ENCODE data around the gene ATF7.
"Not testable (repeated sequence)": the region's sequence is repeated elsewhere in the genome, so short reads cannot be mapped to it uniquely, and the experiment has no call there.

Gene ATF7

DNA sequence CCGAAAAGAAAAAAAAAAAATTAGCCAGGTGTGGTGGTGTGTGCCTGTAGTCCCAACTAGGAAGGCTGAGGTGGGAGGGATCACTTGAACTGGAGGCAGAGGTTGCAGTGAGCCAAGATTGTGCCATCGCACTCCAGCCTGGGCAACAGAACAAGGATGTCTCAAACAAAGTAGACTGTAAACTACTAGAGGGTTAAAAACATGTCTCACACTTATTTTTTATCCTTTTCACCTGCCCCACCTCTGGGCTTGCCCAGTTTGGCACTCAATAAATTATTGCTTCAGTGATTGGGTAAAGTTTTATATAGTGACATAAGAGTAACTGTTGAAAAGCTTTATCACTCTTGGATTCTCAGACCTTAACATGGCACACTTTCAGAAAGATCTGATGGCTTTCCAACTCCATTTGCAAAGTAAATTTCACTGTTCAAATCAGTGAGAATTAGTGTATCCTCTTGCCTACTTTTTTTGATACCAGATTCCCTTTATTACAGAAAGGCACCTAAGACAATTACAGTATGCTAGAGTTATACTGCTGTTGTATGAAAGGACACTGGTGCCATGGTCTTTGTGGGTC is 62.6 kb downstream of the ATF7 start:
- no peak for DNase-seq

DNA sequence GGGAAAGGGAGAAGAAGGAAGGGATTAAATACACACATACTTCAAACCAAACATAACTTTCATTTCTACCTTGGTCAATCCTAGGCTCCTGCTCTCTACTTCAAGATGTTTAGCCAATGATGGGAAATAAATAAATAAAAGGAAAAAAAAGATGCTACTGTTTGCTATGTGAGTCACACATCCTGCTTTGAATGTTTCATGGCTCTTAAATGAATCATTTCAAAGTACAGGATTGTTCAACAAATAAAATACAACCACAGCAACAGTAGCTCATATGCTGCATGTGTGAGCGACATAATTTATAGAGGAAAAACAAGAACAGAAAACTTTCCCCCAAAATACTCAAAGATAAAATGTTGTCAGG is 64.6 kb downstream of the ATF7 start:
- no peak for DNase-seq

GRCh38 chr12:53560912-53561589 is 65.1 kb downstream of the ATF7 start:
- DNase-seq = no peak

DNA sequence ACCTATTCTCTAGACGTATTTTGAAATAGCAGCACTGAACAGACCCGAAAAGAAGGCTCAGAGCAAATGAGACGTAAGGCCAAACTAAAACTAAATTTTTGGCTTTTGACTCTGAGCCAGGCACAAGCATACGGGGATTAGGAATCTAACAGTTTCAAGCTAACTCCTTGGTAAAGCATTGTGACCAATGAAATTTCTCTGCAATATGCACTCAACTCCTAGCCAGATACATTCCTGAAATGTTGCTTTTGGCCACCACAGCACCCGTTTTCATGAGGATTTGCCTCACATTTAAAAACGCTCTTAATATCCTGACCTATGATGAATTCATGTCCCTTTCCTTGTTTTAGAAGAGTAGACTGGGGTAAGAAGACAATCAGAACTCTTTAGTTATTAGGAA is 65.8 kb downstream of the ATF7 start:
- no peak for DNase-seq

DNA sequence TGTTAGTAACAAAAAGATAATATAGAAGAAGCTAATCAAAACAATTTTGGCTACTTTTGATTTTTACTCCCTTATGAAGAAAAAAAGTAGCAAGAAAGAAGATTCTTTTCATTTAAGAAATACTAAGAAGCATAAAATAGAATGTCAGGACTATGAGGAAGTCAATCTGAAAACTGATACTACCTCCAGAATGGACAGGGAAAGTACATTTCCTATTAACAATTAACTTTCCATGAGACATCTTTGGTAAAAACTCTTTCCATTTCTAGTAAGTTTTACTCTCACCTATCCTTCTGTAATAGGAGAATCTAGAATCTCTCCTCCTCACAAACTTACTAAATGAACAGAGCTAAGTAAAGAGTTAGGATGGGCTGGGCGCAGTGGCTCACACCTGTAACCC is 67.6 kb downstream of the ATF7 start:
- no peak for DNase-seq

DNA sequence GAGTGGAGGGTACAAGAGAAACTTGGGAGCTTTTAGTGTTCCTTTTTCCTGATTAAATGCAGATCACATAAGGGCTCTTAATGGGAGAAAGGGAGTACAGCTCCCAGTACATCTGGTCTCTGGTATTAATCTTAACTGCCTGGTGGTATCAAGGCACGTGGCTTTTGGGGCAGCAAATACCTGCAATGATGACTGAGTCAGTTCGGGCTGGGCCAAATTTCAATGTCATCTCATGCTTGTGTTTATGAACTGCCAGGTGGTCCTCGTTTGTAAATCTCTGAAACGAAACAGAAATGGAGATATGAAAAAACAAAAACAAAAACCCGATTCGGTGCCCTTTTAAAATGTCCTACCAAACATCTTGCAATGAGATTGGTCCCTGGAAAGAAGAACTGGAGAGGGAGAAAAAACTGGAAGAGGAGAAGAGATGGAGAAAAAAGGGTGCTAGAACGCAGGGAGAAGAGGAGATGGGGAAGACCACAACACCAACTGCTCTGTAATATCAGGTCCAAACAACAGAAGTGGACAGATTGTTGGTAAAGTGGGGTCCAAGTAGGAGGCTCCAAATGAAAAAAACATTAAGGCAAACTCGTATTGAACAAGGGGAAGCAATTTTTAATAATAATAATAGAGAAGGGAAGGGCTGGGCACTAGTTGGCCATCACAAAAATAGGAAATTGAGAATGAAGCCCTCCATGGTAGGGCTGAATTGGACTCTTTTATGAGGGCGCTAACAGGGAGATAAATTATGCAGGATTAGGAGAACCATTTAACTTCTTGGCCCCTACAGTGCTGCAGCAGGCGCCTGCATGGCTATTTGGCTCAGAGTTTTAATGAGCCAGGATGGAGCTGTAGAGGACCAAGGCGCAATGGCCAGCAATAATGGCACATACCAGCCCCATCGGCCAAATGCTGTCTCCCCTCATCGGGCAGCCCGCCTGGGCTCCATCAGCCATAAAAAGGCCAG is 73.5 kb downstream of the ATF7 start:
- no peak for DNase-seq

GRCh38 chr12:53551889-53552291 is 74.3 kb downstream of the ATF7 start:
- DNase-seq = no peak

DNA sequence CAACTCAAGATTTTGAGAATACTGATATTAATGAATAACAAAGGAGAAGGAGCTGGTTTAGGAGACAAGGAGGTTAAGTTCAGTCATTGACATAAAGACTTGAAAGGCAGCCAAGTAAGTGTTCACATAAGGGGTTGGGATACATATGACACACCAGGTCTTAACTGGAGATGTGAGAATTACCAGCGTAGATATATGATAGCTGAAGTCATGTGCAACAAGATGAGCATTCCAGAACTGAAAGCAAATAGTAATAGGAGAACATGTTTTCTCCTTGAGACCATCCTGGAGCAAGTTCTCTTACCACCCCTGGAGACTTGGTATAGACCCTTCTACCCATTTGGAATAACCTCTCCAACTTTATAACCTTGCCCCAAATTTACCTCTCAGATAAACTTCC is 75.6 kb downstream of the ATF7 start:
- DNase-seq = no peak

GRCh38 chr12:53550131-53550530 is 76.1 kb downstream of the ATF7 start:
- not testable (repeated sequence) for DNase-seq

DNA sequence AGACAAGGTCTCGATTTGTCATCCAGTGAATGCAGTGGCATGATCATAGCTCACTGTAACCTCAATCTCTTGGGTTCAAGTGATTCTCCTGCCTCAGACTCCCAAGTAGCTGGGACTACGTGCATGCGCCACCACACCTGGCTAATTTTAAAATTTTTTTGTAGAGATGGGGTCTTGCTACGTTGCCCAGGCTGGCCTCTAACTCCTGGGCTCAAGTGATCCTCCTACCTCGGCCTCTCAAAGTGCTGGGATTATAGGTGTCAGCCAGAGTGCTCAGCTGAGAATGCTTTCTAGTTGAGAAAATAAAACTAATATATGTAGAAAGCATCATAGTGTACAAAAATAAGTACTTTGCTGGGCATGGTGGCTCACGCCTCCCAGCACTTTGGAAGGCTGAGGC is 77.8 kb downstream of the ATF7 start:
- not testable (repeated sequence) for DNase-seq

GRCh38 chr12:53543539-53543938 is 82.6 kb downstream of the ATF7 start:
- no peak for DNase-seq

- DNase-seq = no peak
Observed at GRCh38 chr12:53539526-53539925, 86.7 kb downstream of the ATF7 start.

DNA sequence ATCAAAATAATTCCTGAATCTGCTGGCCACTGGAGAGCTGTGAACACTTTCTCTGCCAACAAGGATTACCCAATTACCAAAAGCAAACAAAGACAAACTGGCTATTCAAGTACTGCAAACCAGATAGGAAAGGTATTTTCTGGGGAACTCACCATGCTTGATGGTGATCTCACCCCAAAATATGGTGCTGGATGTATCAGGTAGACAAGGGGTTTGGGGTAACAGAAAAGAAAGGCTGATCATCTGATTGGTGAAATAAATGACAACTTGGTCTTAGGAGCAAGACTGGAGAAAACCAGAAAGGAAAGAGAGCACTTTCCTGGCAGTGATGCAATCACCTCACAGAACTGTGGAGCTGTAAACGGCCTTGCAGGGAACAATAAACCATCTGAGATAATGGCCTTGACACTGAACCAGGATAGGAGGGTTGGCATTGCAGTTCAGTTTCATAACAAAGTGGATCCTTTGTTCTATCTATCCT is 87.9 kb downstream of the ATF7 start:
- no peak for DNase-seq

DNA sequence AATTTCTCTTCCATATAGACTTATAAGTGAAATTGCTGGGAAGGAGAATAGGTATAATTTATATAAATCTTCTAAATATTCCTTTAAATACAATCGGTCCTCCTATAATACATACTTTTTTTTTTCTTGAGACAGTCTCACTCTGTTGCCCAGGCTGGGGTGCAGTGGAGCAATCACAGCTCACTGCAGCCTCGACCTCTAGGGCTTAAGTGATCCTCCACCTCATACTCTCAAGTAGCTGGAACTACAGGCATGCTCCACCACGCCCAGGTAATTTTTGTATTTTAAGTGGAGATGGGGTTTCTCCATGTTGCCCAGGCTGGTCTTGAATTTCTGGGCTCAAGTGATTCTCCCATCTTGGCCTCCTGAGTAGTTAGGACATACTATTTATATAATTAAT is 89.2 kb downstream of the ATF7 start:
- no peak for DNase-seq

DNA sequence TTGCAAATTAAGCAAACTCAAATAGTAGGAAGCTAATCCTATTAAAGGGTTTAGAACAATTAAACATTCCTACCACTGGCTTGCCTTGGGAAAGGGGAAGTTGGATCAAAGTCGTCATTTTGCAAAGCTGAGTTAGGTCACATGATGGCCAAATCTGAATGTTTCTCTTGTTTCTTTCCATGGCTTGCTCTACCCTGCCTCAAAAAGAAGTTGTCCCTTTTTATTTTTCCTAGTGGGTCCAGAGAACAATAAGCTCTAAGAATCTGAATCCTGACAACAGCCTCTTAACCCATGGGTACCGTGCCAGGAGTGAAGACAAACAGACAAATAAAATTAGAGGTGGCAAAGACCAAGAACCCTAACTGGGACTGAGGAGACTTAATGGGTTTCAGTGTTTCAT is 92.7 kb downstream of the ATF7 start:
- no peak for DNase-seq

- no peak for DNase-seq
Observed at GRCh38 chr12:53532524-53533445, 93.4 kb downstream of the ATF7 start.

- no peak for DNase-seq
Observed at GRCh38 chr12:53532021-53532420, 94.2 kb downstream of the ATF7 start.

DNA sequence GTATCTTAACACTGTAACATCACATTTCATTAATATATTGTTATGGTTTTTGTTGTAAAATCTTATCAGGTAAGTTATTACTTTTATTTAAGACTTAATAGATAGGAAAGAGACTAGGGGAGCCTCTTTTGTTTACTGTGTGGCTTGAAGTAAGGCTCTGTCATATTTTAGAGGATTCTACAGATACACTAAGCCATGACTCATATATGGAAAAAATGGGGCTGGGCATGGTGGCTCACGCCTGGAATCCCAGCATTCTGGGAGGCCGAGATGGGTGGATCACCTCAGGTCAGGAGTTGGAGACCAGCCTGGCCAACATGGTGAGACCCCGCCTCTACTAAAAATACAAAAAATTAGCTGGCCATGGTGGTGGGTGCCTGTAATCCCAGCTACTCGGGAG is 95.3 kb downstream of the ATF7 start:
- DNase-seq = no peak

DNA sequence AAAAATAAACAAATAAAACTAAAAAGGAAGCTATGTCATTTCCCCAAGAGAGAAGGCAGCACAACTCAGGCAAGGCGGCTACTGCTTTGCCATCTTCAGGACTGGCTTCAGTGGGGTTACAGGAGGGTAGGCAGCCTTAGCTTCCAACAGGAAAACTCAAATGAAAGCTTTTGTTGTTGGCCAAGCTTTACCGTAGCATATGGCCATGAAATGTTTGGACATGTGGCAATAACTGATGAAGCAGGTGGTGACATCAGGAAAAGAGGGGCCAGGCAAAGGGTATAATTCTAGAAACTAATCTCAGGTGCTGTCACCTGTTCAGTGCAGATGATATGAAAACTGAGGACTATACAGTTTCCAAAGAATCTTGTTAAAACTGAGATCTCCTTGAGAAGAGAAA is 96.1 kb downstream of the ATF7 start:
- DNase-seq = no peak

DNA sequence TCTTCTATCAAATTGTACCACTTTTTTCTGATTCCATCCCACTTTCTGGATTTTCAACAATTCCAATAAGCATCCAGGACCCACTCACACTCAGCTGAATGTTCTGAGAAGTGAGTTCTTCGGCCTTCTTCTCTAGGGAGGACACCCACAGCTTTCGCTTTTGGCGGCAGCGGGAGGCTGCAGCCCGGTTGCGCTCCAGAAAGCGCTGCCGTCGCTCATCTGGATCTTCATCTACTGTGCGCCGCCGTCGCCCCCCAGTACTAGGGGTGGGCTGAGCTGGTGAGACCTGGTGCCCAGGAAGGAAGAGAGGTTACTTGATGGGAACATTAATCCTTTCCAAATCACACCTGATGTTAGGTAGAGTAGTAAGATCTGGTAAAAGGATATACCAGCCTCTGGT is 101.7 kb downstream of the ATF7 start:
- DNase-seq = no peak

- no peak for DNase-seq
Observed at GRCh38 chr12:53523131-53523530, 103.1 kb downstream of the ATF7 start.

DNA sequence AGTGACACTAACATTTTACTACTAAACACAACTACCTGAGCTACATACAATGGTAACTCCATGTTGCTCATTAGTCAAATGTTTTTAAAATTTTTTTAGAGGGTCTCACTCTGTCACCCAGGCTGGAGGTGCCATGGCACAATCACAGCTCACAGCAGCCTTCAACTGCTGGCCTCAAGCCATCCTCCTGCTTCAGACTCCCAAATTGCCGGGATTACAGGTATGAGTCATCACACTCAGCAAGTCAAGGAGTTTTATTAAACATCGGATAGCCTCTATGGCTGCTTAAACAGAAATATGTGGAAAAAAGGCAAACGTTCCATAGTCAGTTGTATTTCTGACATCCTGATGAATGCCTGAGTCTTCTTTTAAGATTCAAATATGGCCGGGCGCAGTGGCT is 107.8 kb downstream of the ATF7 start:
- DNase-seq = no peak
